Hindlimb muscle (tissue), 1 donor: Measurements from ENCODE around the gene SGMS1. TPM values are rescaled to one million over a fixed set of nuclear protein-coding genes. Genes with fewer than 3 reads are reported as not detected.

ENCODE experiments used
- DNase-seq: peaks from one replicate; pipeline ENCODE4 v3.0.0-alpha.2; 2013
- polyA plus RNA-seq: library from polyadenylated mRNA; unstranded; fragments of 120-200 nt; gene quantifications from one replicate; pipeline ENCODE4 v1.2.1, GENCODE V29; 2013; ENCODE audit not compliant: insufficient read length

The SGMS1 gene
- polyA plus RNA-seq, 1 donor: 25.4 TPM

DNA sequence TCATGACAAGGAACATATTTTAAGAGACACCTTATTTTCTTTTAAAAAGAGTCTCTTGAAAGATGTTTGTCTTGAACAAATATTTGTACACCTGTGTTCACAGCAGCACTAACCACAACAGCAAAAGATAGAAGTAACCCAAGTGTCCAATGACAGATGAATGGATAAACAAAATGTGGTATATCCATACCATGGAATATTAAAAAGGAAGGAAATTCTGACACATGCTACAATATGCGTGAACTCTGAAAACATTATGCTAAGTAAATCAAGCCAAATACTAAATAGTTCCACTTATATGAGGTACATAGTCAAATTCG lies 17.8 kb downstream of the SGMS1 start:
- DNase-seq: no peak

DNA sequence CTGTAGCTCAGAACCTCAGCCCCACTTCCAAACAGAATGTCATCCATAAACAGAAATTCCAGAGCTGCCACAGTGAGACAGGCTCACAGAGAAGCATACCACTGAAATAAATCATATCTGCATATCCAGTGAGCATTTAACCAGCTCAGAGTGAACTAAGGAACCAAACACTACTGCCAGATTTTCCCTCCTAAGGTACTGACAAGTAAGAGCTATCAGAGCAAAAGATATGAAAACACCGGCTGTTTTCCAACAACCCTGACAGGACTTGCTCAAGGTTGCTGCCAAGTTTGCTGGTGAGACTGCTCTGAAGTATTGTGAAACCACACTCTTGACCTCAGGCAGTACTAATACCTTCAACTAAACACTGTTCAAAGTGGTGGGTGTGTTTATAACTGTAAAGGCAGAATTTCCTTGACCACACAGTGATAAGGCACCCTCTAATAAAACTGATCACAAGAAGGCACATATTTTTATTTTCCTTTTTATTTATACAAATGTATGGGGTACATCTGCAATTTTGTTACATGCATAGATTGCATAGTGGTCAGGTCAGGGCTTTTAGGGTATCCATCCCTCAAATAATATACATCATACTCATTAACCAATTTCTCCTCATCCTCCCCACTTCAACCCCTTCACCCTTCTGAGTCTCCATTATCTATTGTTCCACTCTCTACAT lies 18.3 kb downstream of the SGMS1 start:
- no peak for DNase-seq

DNA sequence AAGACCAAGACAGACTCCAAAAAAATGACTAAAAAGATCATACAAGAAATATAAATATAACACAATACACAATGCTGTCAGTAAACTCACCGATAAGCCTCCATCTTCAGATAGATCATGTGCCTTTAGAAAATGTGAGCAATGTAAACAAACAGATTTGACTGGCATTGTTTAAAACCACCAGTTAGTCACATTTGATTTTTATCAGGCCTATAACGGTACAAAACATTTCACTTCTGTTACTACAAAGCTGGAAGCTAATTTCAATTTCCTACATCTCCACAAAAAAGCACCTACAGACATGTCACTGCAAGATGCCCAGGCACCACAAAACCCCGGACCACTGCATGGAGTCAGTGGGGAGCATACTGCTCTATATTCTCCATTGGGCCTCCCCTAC lies 18.9 kb downstream of the SGMS1 start:
- DNase-seq: no peak

DNA sequence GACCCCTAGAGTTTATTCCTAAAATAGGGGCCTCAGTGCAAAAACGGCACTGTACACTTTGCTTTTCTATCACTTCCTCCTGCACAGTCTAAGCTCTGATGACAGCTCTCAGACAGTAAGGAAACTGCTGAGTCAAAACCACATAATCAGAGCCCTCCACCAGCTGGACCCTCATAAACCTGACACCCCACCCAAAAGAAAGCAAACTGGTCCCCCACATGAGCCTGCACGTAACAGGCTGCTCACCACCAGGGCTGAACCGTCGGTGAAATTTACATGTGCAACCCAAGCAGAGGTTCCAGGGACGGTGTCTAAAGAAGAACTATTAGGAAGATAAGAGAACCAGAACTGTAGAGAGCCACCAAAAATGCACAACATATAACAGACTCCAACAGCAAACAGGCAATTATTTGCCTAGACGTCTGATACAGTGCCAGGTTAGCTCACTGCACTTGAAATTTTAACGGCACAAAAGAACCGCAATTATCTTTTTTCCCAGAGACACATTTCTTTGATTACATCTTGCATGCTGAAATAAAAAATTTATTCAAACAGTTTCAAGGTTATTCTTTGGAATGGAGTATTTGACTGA lies 19.6 kb downstream of the SGMS1 start:
- no peak for DNase-seq

DNA sequence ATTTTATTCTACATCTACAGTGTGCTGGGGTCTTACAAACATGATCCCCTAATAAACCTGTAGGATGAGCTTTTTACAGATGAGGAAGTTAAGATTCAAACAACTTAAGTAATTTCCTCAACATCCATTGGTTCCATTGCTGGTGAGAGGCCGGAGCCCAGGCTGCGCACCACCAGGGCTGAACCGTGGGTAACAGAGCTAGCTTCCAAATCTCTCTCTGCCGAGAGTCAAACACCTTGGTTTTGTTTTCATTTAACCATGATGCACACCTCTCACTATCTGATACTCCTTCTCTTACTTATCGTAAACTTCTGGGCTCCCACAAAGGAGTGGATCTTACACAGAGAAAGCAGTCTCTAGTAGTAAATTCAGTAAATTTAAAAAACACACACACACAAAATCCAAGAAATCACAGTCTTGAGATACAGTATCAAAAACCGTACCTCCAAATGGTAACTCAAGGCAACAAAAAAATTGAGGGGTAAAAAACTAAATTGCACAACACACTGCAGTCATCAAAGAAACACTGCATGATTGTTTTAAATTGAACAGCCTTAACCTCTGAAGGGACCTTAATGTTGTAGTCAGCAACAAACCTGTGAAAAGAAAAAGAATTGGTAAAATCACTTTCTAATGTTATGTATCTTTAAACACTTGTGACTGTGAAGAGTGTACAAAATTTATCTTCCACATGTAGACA lies 20.5 kb downstream of the SGMS1 start:
- DNase-seq: no peak

DNA sequence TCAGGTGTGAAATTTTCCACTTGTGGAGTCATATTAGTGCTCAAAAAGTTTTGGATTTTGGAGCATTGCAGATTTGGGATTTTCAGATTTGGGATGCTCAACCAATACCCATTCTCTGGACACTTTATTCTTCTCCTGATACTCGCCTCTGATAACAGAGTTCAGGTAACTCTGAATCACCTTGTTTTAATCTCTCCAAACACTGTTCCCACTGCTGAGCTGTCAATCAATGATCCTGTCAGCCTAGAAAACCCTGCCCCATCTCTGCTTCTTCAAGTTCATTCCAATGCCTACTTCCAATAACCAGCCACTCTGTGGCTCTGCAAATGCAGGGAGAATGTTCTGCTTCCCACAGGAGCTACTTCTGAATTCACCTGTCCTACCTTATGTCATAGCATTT lies 21.8 kb downstream of the SGMS1 start:
- no peak for DNase-seq

DNA sequence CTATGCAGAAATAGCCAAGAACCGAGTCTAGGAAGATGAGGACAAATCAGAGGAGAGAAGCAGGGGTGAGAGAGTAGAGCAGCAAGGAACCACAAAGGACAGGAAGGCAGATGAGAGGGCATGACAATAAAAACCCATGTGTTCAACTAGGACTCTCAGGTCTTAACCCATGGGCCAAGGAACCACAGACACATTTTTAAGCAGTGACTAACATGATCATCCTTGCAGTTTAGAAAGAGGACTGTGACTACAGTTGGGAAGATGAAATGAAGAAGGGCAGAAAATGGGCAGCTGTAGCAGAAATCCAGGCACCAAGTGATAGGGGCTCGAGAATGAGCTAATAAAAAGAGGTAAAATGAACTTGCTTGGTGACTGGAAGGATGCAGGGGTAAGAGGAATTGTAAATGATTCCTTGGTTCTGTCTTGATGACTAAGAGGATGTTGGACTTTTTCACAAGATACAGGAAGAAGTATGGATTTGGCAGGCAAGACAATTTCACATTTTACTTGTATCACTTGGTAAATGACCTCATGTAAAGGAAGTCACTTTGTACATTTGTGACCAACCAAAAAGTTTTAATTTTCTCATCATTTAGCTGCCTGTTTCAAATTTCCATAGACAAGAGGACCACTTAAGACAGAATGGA lies 22.8 kb downstream of the SGMS1 start:
- no peak for DNase-seq

DNA sequence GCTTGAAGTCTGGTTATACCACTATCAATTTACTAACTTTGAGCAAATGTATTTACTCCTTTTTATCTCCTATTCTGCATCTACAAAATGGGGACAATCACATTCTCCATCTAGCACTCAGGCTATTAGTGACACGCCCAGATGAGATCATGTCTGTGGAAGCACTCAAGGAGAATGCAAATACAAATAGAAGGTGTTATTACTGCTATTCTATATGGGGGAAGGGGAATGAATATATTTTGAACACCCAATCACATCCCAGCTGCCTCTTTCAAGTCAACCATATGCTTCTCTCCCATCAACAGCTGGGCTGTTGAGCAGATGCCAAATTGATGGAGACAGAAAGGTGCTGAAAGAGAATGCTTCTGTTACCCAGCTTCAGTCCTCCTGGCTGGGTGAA lies 23.5 kb downstream of the SGMS1 start:
- DNase-seq: no peak

DNA sequence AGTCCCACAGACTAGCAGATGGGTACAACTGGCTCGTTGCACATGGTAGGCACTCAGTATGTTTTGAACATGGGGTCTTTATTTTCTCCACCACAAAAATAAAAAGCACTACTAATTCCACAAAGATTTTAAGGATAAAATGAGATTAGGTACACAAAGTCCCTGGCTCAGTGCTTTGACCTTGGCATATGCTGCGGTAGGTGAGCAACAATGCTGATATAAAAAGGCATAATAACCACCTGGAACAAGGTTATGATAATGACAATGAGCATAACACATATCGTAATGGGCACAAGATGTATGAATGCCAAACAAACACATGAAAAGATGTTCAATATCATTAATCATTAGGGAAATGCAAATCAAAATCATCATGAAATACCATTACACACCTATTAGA lies 26.9 kb downstream of the SGMS1 start:
- DNase-seq: no peak

DNA sequence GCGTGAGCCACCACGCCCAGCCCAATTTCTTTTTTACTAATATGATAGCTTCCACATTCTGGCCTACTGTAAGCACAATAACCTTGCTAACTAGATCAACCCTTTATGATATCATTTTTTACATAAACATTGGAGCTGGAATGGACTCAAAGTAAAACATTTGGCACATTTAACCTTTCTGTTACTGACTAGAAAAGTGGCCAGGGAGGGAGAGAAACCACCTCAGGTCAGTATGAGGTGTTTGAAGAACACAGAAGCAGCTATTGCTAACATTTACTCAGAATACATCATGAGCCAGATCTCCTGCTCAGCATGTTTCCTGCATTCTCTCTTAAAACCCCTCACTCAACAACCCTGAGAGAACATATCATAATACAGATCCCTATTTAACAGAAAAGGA lies 27.3 kb downstream of the SGMS1 start:
- no peak for DNase-seq

DNA sequence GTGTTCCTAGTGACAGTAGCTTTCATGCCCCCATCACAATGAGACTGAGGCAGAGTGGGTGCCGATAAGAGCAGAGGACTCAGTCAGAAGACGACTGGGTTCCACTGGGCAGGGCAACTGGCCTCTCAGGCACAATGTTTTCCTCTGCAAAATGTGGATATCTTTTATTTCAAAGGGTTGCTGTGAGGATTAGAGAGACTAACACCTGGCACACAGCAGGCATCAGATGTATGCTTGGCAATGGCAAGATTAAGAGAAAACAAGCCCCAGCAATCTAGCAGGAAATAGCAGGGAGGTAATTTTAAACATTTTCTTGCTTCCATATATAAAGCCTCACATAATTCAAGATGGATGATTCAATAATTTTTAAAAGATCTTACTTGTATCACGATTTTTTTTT lies 28.0 kb downstream of the SGMS1 start:
- DNase-seq: no peak

DNA sequence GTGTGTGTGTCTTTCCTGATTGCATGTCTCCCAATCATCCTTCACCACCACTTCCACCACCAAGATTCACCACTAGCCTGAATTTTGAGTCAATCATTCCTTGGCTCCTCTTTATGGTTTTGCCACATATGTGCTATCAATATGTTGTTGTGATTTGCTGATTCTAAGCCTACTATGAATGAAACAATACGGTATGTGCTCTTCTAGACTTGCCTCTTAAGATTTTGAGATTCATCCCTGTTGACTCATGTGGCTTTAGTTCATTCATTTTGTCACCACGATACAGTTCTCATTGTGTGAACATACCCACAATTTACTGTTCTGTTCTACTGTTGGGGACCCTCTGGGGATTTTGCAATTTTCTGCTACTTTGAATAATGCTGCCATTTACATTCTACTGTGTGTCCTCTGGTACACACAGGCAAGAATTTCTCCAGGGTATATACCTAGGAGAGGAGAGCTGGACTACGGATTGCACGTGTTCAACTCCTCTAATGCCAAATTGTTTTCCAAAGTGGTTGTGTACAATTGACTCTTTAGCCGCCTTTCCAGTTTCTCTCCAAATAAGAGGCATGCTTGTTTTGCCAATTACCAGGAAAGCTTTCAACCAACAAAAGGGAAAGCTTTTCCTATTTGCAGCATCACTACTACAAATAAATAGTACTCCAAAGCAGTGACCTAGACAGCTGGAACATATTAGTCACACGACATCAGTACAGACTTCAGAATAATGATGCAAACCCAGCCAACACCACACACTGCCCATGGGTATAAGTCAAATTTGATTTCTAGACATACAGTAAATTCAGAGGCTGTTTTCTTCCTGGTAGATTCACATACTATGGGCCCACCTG lies 30.0 kb downstream of the SGMS1 start:
- no peak for DNase-seq

DNA sequence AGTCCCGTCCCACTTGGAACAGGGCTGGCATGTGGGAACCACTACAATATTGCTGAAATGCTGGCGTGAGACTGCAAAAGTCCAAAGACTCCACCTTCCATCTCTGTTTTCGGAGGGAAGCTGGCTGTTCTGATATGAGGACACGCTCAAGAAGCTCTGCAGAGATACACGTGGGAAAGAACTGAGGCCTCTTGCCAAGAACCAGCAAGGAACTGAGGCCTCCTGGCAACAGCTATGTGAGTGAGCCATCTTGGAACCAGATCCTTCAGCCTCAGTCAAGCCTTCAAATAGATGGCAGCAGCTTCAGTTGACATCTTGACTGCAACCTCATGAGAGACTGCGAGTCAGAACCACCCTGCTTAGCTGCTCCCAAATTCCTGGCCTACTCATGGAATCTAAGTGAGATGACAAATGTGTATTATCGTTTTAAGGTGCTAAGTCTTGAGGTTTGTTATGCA lies 30.8 kb downstream of the SGMS1 start:
- DNase-seq: no peak

DNA sequence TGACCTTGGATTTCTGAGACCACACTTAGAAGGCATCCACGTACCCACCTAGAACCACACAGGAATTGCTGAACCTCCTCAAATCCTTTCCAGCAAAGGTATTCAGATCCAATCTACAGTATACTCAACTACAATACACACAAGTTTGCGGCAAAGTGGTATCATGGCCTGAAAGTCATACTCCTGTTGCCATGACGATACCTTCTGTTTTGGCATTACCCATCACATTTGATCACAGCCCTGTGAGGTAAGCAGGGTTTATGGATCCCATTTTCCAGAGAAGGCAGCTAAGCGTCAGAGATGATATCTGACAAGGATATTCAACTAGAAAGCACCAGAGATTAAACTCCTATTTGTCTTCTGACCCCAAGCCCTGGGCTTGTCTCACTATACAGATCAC lies 32.8 kb downstream of the SGMS1 start:
- DNase-seq: no peak

DNA sequence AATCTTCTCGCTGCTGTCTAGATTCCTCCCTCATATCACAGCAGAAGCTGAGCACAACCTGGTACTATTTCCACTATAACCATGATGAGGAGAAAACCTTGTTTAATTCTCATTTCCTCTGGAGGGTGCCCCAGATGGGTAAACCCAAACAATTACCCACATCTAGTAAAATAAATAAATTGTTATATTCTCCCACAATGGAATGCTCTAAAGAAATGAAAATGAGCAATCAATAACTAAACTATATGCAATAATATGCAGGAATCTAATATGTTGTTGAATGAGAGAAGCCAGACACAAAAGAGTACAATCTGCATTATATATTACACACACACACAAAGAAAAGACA lies 37.0 kb downstream of the SGMS1 start:
- no peak for DNase-seq

DNA sequence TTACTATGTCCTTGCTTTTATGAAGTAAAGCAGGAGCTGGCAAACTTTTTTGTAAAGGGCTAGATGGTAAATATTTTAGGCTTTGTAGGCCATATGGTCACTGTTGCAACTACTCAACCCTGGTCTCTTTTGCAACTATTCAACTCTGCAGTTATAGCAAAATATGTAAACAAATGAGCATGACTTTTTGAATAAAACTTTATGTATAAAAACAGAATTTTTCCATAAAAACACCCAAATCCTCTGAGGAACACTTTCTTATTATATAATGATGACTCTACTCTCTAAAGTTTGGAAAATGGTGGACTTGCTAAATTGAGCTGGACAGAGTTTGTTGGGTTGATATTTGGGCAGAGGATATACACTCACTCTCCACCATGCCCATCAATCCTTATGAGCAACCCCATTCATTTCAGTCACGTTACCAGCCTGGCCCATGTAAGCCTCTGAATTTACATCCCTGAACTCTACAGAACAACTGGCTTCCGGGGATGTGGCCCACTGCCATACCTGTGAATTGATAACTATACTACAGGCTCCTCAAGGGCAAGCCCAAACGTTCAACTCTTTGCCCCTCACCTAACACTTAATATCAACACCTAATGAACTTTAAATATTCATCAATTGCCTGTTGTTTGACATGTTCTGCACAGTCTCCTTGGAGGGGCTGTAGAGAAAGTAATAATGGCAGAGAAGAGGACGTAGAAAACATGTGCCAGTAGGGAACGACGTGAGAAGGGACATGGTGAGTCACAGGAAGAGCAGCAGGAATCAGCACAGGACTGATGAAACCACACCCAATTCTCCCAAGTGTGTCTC lies 37.6 kb downstream of the SGMS1 start:
- DNase-seq: no peak

DNA sequence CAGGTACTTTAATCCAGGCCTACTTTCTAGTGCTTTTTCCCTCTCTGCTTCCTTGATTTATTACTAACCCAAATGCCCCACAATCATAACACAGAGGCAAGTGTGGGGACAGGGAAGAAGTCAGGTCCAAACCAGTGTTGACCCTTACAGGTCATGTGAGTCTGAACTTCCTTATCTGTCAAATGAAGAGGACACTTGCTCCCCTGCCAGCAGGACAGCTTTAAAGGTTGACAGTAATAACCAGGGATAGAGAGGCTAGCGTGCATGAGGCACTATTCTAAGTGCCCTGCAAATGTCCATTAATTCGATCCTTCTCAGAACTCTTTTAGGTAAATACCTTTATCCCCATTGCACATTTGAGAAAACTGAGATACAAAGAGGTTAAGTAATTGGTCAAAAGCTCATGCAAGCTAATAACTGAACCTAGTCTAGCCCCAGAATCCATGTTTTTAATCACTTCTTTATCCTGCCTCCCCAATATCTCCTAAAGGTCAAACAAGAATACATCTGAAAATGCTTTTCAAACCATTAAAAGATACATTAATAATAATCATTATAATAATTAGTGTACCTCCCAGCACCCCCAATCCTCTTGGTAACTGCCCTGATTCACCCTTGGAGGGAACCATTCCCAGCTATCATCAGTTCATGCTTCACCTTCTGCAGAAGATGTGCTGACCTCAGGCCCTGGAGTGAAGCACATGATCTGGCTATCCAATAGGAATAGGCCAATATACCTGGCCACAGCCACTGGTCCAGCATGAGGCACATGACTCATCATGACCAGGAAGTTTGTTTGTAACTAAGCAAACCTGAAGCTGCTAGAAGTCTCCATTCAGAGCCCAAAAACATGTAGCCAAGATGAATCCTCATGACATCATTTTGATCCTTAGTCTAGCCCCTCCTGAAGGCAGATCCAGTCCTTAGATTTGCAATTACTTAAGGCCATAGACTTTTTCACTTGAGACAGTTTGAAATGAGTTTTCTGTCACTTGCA lies 40.7 kb downstream of the SGMS1 start:
- DNase-seq: no peak

DNA sequence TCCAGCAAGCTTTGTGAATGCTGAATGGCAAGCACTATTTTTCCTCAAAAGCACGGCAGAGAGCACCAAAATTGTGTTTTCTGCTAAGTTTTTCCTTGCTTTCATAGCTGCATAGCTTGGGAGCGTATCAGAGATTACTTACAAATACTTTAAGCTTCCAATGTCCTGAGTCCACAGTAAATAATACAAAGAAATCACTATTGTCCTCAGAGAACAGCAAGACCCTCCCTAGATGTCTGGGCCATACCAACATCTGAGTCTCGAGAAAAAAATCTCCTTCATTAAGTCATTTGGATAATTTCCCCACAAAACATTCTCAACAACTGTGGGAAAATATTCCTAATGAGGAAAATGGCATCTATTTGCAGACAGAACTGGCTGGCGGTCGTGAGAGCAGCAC lies 41.7 kb downstream of the SGMS1 start:
- no peak for DNase-seq

DNA sequence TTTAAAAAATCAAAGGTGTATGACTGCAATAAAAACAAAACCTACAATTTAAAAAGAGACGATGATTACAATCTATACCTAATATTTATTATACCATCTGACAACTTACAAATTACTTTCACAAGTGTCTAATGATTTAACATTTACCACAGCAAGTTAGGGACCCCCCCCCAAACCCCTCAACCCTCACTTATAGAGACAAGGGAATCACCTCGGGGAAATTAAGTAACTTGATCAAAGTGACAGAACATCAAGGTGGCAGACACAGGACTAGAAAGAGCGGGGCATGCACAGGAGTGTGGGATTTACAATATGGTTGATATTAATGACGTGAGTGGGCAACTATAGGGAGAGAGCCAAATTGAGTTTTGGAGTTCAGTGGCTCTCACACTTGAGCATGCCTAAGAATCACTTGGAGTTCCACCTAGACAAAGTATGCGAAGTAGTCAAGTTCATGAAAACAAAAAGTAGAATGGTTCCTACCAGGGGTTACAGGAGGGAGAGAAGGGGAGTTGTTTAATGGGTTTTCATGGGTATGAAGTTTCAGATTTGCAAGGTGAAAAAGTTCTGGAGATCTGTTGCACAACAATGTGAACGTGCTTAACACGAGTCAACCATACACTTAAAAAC lies 43.4 kb downstream of the SGMS1 start:
- no peak for DNase-seq
